ENCODE data around the gene TBL1XR1.

DNA sequence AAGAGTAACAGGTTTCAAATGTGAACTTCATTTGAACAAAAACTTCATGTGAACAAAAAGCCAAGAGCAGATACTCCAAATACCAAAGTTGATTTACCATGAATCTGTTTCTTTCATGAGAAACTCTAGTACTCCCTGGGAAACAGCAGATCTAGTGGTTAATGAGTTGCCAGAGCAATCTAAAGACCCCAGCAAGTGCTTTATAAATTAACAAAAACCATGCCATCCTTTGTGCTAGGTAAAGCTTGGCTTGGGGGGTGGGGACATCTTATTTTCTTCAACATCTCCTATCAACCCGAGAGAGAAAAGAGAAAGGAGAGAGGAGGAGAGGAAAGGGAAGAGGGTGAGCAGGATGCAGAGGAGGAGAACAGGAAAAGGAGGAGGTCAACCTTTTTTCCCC, 100.7 kb downstream of the TBL1XR1 start:
- TF ChIP-seq, protein P1, sequence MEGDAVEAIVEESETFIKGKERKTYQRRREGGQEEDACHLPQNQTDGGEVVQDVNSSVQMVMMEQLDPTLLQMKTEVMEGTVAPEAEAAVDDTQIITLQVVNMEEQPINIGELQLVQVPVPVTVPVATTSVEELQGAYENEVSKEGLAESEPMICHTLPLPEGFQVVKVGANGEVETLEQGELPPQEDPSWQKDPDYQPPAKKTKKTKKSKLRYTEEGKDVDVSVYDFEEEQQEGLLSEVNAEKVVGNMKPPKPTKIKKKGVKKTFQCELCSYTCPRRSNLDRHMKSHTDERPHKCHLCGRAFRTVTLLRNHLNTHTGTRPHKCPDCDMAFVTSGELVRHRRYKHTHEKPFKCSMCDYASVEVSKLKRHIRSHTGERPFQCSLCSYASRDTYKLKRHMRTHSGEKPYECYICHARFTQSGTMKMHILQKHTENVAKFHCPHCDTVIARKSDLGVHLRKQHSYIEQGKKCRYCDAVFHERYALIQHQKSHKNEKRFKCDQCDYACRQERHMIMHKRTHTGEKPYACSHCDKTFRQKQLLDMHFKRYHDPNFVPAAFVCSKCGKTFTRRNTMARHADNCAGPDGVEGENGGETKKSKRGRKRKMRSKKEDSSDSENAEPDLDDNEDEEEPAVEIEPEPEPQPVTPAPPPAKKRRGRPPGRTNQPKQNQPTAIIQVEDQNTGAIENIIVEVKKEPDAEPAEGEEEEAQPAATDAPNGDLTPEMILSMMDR (IDR thresholded peaks at IDR 0.05), result no peak
- TF ChIP-seq POLR2A (IDR thresholded peaks at IDR 0.05), result no peak
